Kidney tubule cell (primary cell): ENCODE results near the gene TRIM43B.
"Not testable (repeated sequence)": the region's sequence is repeated elsewhere in the genome, so short reads cannot be mapped to it uniquely, and the experiment has no call there.

ENCODE experiments used
- DNase-seq: peaks from one replicate; pipeline ENCODE4 v3.0.0-alpha.2; 2018; ENCODE audit warnings: low spot score

Gene TRIM43B

DNA sequence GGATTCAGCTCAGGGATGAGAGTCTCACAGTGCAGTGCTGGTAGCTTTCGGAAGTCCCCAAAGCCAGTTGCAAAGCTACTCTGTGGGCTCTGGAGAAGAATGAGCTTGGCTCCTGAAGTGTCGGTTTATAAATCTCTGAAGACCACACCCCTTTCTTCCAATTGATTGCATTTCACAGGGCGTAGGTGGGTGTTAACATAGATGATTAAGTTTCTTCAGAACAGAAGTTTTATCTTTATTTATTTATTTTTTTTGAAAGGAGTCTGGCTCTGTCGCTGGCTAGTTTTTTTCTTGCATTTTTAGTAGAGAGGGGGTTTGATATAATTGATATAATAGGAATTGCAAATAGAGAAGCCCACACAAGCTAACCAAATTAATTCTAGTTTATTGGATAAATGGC, at the start of gene TRIM43B:
Gene TRIM43B (minus strand): TSS at position 101 of the 400 bp plus-strand sequence. CDS start 2,040 bp downstream, outside the sequence.
- not testable (repeated sequence) for DNase-seq

DNA sequence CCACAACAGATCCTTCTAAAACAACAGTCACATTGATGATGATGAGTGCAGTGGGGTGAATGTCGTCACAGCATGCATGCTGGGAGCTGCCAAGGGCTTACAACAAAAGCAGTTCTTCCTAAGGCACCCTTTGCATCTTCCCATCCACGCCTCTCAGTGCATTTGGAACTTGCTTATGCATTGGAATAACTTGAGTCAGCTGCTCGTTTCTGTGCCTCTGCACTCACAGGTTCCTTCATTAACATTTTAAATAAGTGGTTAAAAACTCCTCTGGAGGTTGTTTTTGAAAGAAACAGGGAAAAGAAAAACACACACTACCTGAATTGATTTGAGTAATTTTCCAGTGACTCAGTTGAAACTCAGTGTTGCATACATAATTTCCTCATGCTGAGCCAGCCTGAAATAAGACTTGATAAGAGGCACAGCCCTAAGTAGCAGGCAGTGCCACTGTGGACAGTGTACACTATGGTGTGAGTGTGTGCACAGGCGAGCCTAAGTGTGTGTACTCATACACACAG, 46.8 kb upstream of the TRIM43B start:
- DNase-seq: peak; percentile 56

DNA sequence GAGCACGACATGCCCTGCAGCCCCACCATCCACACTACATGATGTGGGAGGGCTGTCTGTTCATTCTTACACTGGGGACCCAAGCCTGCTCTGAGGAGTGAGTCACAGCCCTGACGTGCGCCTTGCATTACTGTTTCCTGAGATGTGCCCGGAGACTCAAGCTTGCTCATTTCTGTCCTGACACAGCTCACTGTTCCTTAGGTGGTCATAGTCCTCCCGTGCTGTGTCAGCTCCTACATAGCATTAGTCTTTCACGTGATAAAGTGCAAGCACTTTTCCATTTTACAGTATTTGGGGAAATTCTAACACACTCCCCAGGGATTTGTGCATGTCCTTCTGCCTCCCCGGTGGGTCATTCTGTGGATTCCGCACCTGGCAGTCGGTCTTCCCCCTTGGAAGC, 46.2 kb upstream of the TRIM43B start:
- DNase-seq: peak; percentile 79

DNA sequence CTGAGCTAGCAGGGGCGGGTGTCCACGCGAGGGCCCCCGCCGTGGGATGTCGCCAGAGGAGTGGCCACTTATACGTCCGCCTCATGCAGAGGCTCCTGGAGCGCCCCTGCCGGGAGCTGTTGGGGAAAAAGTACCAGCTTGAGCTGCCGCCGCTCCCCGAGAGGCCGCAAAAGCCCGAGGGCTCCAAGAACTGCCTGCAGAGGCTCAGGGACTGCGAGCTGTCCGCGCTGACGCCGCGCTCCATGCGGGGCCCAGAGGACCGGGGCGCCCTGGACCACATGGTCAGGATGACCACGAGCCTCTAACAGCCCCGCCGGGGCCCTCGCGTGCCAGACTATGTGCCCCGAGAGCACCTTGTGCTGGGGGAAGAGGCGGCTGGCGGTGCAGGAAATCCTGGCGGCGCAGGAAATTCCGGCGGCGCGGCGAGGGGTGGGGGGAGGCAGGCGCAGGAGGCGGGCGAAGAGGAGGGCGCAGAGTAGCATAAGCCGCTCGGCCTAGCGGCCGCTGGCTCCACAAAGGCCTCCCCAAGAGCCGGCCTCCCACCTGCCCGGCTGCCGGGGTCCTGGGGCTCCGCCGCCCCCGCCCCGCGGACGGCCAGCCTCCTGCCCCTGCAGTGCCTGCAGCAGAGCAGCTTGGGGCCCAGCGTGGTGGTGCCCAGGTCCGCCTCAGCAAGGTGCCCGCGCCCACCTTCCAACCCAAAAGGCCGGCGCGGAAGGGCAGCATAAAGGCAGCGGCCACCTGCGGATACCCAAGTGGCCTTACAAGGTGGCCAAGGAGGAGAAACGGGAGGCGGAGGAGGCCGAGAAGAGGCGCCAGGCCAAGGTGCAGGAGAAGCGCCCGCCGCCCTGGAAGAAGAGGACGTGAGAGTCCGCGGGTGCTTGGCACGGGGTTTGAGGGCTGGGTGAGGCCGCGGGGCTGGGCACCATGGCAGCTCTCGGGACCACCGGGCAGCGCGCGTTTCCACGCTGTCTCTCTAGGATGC, 42.1 kb upstream of the TRIM43B start:
- DNase-seq: peak; percentile 86

DNA sequence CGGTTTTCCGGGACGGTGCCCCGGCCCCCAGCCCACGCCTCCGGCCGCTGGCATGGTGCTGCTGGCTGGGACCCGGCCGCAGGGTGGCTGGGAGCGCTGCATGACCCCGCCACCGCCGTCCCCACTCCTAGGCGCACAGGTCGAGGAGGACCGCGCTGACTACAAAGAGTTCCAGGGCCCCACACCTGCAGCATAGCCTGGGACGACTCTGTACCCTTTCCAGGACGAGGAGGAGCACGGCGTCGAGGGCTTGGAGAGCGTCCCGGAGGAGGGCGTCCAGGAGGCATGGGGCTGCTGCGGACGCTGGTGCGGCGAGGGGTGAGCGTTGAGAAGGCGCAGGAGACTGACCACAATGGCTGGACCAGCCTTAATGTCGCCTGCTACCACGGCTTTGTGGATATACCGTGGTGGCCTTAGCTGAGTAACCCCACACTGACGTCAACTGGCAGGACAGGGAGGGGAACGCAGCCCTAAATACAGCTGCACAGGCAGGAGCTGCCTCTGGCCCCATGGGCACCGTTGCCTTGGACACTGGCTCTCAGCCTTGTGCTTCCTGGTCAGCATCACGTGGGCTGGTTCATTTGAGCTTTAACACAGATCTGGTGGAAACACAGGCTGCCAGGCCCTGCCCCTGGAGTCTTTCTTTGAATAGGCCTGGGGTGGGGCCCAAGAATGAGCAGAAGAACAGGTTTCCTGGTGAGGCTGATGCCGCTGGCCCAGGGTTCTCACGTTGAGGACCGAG, 40.9 kb upstream of the TRIM43B start:
- DNase-seq: peak; percentile 54

DNA sequence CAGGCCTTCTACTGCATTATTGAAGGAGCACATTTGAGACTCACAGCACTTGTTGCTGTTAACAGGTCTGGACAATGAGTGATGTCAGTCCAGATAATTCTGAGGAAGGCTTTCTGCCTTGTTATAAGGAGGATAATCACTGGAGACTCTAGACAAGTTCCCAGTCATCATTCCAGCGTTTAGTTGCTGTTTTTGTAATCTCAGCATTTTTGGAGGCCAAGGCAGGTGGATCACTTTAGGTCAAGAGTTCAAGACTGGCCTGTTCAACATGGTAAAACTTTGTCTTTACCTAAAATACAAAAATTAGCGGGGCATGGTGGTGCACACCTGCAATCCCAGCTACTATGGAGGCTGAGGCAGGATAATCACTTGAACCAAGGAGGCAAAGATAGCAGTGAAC, 39.6 kb upstream of the TRIM43B start:
- DNase-seq: no peak

DNA sequence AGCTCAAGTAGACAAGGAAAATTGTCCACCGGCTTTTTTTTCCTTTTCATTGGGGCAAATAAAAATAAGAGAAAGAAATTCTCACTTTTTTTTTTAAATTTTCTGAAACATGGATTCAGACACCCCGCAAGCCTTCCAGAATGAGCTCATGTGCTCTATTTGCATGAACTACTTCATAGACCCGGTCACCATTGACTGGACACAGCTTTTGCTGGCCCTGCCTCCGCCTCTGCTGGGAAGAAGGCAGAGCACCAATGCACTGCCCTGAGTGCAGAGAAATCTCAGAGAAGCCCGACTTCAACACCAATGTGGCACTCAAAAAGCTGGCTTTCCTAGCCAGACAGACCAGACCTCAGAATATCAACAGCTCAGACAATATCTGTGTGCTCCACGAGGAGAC, 30.2 kb upstream of the TRIM43B start:
- no peak for DNase-seq

DNA sequence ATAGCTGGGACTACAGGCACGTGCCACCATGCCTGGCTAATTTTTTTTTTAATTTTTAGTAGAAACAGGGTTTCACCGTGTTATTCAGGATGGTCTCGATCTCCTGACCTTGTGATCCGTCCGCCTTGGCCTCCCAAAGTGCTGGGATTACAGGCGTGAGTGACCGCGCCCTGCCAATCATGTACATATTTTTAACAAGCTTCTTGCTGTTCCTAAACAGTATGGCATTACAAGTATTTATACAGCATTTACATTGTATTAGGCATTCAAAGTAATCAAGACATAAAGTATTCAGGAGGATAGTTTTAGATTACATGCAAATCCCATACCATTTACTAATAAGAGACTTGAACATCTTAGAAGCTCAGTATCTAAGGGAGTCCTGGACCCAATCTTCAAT, 29.7 kb upstream of the TRIM43B start:
- DNase-seq: not testable (repeated sequence)

DNA sequence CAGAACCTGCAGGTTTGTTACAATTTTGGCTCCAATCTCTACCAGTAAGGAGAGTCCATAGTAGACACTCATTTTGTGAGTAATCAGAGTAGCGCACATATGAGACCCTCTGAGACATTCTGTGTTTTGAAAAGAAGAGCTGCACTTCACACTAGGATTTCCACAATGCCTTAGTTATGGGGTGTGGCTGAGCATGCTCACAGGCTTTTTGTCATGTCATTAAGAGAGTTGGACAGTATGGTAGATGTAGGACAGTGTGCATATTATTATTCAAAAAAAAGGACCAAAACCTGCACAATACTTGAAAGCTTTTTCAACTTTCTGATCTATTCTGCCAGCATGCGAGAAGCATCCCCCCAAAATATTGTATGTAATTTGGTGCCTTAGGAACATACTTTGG, 24.9 kb upstream of the TRIM43B start:
- DNase-seq: no peak

DNA sequence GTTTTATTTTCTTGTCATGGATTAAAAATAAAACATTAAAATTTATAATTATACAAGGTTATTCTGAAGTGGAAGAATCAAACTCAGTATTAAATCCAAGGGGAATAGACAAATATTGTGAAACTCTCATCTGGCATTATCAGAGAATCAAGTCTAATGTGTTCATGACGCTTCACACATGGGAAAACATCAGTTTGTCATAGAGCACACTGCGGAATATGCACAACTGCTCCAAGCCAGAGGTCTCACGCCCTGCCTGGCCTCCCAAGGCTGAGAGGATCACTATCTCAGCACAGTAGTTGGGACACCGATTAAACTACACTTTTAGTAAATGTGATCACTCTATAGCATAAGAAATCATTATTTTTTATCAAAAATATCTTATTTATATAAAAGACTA, 20.7 kb upstream of the TRIM43B start:
- no peak for DNase-seq

DNA sequence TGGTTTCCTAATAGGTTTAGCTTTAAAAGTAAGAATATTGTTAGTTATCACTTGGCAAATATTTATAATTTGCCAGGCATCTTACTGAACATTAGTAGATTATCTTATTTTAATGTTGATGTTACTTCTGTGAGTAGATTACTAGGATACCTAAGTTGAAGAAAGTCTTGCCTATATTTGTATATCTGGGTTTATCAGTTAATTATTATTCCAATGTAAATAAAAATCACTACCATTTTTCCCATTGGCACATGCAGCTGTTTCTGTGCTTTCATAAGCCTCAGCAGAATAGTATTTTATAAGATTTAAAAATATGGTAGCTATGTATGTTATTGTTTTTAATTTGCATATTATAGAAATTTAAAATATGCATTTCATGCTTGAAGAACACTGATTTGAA, 16.3 kb upstream of the TRIM43B start:
- no peak for DNase-seq

DNA sequence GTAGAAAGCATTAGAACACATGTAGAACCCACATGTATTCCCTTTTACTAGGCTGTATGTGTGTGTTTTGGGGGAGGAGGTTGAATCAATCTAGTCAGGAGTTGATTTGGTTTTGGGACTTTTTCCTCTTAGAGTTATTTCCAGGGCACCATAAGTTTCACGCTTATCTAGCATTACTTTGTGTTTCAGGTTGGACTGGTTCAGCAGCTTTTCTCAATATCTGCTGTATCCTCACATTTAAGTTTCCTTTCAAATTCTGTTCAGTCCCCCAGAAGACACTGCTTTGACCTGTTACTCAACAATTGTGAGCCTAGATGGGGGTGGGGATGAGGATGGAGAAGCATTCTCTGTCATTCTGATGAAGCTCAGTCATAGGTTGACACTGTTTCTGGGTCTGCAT, 7.5 kb upstream of the TRIM43B start:
- DNase-seq: not testable (repeated sequence)

DNA sequence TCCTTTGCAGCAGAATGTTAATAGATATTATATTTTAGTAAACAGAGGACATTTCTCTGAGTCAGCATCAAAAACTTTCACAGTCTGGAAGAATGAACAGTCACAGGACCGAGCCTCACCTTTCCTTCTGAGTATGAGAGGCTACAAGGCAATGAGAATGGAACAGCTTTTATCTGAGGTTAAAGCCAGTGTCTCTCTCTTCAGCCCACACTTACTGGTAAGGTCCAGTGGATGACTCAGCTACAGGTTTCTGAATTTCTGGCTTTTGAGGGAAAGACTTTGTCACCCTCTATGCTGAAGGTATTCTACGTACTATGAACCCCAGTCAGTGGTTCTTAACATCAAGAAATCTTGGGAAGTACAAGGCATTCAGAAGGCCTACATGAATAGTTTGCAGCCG, 9.5 kb downstream of the TRIM43B start:
- not testable (repeated sequence) for DNase-seq

DNA sequence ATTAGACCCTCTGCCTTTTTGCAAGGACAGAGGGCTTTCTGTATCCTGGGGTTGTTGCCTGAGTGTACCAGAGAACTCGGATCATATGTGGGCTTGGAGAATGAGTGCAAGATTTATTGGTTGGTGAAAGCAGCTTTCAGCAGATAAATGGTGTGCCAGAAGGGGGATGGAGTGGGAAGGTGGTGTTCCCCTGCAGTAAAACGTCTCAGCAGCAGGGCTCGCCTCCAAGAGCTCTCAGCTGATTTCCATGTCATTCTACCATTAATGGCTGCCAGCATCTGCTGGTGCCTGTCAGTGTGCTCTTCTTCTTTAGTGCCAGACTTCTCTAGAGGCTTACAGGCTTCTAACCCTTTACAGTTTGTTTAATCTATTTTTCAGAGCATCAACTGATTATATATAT, 16.6 kb downstream of the TRIM43B start:
- DNase-seq: not testable (repeated sequence)

DNA sequence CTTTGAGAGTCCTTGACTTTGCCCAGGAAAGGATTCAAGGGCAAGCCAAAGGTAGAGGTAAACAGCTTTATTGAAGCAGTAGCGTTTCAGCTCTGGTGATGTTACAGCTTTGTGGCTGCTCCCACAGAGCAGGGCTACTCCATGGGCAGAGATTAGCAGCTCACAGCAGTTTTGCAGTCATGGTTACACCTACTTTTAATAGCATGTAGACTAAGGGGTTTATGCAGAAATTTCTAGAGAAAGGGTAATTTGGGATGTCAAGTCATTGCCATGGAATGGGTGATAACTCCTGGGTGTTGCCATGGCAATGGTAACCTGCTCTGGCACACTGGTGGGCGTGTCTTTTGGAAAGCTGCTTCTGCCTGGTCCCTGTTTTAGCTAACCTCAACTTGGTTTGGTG, 18.0 kb downstream of the TRIM43B start:
- DNase-seq: not testable (repeated sequence)

DNA sequence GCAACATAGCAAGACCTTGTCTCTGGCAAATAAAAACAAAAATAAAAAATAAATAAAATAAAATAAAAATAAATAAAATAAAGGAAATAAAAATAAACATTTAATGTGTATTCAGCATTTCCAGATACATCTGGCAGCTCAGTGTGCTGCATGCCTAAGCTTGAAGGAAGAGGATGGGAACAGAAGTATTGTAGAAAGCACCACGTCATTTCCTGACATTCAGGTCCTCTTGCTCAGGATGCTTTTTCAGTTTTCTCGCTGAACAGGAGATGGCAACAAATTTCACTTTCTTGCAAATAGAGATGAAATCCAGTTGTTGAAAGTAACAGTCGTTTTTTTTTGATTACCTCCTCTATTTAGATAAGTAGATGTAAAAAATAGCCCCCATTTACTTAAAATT, 21.3 kb downstream of the TRIM43B start:
- DNase-seq: not testable (repeated sequence)

DNA sequence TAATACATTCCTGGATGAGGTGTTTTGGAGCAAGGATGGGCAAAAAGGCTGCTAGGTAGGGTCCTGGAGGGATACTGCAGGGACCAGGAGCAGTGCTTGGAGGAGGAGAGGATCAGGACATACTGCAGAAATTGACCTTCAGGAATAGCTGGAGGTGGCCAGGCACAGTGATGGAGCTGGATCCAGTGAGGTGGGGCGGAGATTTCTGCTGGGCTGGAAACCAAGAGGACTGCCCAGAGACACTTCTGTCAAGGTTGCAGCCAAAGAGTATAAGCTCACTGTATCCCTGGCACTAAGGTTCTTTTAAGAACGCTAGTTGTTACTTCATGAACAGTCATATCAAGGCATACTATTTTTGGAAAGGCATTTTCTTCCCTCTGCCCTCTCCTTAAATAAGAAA, 39.2 kb downstream of the TRIM43B start:
- not testable (repeated sequence) for DNase-seq

DNA sequence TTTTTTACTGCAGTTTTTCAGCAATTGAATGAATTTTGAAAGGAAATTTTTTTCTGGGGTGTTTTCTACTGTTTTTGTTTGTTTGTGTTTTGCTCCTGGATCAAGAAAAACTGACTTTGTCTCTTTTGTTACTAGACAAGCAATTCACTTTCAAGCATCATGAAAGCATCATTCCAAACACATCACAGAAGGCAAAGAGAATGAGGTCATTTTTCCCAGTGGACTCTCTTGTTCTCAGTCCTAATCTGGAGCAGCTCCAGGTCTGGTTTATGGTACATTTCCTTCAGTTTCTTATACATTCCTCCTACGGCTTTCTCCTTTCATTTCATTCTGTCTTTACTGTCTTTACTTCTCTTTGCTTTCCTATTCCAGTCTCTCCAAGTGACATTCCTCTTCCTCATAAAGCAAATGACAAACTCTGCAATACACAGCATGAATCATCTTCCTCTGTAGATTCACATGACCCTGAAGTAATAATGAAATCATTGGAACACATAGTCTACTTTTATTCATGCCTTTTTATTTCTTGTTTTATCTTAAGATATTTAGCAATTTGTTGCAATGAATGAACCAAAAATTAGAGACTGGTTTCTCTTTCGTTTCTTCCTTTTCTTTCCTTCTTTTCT, 42.0 kb downstream of the TRIM43B start:
- not testable (repeated sequence) for DNase-seq

DNA sequence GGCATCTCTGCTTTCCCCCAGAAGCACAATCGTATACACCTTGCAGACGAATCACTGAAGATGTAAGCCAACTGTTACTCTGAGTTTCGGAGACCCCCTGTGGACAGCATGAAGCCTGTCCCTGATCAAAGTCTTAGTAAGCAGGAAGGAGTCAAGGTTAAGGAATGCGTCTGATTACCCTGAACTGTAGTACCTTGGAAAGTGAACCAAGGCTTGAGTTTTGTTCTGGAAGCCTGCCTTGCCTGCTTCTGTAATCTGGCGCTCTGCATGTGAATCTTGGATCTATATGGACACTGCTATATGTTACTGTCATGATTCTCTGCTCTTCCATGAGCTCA, 48.7 kb downstream of the TRIM43B start:
- DNase-seq: not testable (repeated sequence)

DNA sequence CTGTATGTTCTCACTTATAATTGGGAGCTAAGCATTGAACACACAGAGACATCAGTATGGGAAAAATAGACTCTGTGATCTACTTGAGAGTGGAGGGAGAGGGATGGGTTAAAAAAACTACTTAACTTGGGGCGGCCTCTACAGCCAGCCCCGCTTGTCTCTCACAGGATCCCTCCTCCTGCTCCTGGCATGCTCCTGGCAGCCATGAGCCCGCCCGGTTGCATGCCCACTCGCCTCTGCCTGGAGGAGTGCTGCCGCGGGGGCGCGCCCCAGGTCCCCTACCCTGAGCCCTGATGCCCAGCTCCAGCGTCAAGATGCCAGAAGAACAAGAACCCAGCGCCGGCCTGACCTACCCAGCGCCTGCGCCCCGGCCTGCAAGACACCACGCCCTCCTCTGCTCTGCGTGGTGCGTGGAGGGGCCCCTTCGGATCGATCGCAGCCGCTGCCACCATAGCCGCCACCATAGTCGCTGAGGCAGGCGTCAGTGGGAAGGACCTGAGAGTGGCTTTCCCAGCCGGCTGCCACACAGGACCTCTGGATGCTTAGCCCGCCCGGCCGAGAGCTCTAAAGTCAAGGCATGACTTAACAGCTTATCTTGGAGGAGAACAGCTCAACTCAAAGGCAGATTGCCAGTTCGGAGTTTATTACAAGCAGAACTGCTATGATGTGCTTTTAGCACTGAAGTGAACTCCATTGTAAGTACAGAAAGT, 49.2 kb downstream of the TRIM43B start:
- DNase-seq: not testable (repeated sequence)

DNA sequence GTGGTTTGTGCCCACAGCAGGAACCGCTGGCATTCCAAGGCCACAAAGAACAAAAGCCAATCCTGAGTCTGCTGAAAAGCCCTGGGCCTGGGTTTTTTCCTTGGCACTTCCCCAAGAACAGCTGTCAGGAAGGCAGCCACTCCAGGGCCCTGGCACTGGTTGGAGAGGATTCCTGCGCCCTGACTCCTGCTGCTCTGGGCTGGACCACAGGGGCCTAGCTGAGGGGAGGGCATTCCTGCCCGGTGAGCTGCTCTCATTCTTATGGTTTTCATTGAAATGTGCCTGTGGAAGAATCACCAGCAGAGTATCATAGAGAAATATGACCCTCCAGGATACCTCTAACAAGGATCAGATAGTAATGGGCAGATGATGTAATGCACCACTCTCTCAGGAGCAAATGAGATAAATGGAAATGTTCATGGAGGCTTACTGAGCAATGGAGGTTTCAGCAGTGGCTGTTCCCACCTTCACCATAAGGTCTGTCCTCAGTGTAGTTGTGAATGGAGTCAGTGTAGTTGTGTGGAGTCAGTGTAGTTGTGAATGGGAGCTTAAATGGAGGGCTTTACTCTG, 50.0 kb downstream of the TRIM43B start:
- DNase-seq: peak; percentile 89
